ENCODE measurements around the gene CABCOCO1. TPM values are rescaled to one million over a fixed set of nuclear protein-coding genes. Genes with fewer than 3 reads are reported as not detected.

CABCOCO1 gene, protein sequence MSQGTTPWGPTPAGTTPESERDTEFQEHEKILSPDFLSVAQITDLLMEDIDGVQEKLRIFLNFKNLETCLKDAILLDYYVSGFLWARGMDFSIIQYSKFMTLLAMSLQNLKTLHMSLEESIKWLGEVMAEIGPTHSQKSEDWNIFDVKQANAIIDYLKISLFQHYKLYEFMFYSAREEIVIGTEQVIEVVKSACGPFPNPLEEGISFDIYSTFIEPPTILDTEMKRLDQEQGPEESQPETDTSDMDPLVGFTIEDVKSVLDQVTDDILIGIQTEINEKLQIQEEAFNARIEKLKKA
- not detected for total RNA-seq

DNA sequence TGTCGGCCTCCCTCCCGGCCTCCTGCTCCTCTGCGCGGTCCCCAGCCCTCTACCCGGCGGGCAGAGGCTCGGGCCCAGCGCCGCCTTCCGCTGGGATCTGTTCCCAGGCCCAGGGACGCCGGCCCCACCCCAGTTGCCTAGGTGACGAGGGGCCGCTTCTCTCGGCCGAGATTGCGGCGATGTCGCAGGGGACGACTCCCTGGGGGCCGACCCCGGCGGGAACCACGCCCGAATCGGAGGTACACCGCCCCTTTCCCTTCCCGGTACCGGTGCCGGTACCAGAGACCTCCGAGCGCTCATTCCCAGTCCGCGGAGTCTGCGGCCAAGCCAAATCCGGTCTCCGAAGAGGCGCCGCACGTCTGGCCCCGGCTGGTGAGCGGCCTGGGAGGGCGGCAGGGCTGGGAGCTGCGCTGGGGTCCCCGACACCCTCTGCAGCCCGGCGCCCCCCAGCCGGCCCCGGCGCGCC is at the start of gene CABCOCO1:
TSS of gene CABCOCO1 (plus strand) at position 136 of the 466 bp plus-strand sequence. CDS start at position 180, 44 bp downstream.
- Histone ChIP-seq H3K36me3 (no peaks in the 10 kb centered on the region), H3K4me1 (peaks cover 0 to 6% (median 0%) of the 10 kb centered on the region in 4 donors), H3K4me3 (peak within 1 kb of the TSS; percentile 35 to 64 (median 48)), H3K27me3 (no peaks in the 10 kb centered on the region), H3K27ac (peak within 1 kb of the TSS in 3 of 4 donors; percentile 22 to 64 (median 35)), H3K9me3 (no peaks in the 10 kb centered on the region)
- DNase-seq (ENCODE audit: low spot score in 2 of 2), result peak in 1 of 2 donors; percentile 8
- WGBS, 2 donors, result 3% methylated on average over 36 to 40 of the region's 51 CpGs
- TF ChIP-seq, protein P1, sequence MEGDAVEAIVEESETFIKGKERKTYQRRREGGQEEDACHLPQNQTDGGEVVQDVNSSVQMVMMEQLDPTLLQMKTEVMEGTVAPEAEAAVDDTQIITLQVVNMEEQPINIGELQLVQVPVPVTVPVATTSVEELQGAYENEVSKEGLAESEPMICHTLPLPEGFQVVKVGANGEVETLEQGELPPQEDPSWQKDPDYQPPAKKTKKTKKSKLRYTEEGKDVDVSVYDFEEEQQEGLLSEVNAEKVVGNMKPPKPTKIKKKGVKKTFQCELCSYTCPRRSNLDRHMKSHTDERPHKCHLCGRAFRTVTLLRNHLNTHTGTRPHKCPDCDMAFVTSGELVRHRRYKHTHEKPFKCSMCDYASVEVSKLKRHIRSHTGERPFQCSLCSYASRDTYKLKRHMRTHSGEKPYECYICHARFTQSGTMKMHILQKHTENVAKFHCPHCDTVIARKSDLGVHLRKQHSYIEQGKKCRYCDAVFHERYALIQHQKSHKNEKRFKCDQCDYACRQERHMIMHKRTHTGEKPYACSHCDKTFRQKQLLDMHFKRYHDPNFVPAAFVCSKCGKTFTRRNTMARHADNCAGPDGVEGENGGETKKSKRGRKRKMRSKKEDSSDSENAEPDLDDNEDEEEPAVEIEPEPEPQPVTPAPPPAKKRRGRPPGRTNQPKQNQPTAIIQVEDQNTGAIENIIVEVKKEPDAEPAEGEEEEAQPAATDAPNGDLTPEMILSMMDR (IDR thresholded peaks at IDR 0.05), result no peak
- TF ChIP-seq EP300 (IDR thresholded peaks at IDR 0.05) (no peak), POLR2A (IDR thresholded peaks at IDR 0.05) (no peak)

DNA sequence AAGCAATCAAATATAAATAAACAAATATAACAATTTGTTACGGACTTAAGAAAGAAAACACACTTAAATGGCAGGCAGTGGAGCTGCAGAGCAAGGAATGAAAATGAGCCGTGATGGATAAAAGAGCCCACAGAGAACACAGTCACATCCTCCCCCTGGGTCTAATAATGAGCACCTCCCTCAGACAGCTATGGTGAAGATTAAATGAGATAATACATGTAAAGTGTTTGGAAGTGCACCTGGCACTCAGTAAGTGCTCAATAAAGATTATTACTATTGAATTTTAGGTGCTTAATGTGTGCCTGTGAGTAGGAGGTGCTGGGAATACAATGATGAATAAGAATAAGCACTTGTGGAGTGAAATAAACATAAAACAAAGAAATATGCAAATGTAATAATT is 49.1 kb upstream of the CABCOCO1 start:
- no peak overlapping the region for H3K4me3 ChIP-seq
- no peak overlapping the region for H3K27ac ChIP-seq
- H3K36me3 ChIP-seq, result no peaks in the 10 kb centered on the region
- no peaks in the 10 kb centered on the region for H3K4me1 ChIP-seq
- H3K9me3 ChIP-seq, result no peaks in the 10 kb centered on the region
- no peaks in the 10 kb centered on the region for H3K27me3 ChIP-seq
- 95 to 99% methylated on average over 2 of the region's 2 CpGs for WGBS, 2 donors
- TF ChIP-seq POLR2A (IDR thresholded peaks at IDR 0.05) (no peak), EP300 (IDR thresholded peaks at IDR 0.05) (no peak)
- TF ChIP-seq, protein P1 (IDR thresholded peaks at IDR 0.05), result no peak
- DNase-seq (ENCODE audit: low spot score in 2 of 2), result no peak

DNA sequence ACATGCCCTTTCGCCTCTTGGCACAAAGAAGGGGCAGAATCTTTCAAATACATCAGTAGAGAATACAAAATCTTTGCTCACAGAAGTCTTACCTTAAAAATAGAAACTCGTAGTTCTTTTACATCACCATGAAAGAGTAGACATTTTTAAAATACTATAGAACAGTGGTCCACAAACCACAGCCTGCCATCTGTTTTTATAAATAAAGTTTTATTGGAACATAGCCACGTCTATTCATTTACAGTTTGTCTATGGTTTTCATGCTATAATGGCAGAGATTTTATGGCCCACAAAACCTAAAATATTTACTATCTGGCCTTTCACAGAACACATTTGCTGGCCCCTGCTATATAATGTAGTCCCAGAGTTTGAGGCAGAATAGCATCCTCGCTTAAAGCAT is 46.1 kb upstream of the CABCOCO1 start:
- 77 to 82% methylated on average over 4 of the region's 4 CpGs for WGBS, 2 donors
- TF ChIP-seq, protein P1 (IDR thresholded peaks at IDR 0.05), result no peak
- TF ChIP-seq EP300 (IDR thresholded peaks at IDR 0.05) (no peak), POLR2A (IDR thresholded peaks at IDR 0.05) (no peak)
- H3K27me3 ChIP-seq, result no peaks in the 10 kb centered on the region
- H3K27ac ChIP-seq, result no peak overlapping the region
- H3K9me3 ChIP-seq, result no peaks in the 10 kb centered on the region
- no peak for DNase-seq (ENCODE audit: low spot score in 2 of 2)
- H3K4me3 ChIP-seq, result no peak overlapping the region
- H3K4me1 ChIP-seq, result no peaks in the 10 kb centered on the region
- no peaks in the 10 kb centered on the region for H3K36me3 ChIP-seq

DNA sequence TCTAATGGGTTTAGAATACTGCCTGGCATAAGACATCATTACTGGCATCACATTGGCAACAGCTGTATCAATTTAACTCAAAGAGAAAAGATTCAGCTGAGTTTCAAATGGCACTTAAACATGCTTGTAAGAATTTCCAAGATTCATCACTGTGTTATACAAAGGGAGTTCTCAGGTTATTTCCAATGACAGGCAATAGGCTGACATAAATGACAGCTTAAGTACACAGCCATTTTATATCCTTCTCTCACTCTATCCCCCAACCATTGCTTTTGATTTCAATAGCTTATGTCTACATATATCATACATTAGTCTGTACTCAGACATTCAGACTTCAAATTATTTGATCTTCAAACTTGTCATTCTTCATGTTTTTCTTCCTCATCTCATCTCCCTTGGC is 45.5 kb upstream of the CABCOCO1 start:
- no peak overlapping the region for H3K27ac ChIP-seq
- no peak overlapping the region for H3K4me3 ChIP-seq
- H3K36me3 ChIP-seq, result no peaks in the 10 kb centered on the region
- H3K4me1 ChIP-seq, result no peaks in the 10 kb centered on the region
- DNase-seq (ENCODE audit: low spot score in 2 of 2), result no peak
- H3K9me3 ChIP-seq, result no peaks in the 10 kb centered on the region
- H3K27me3 ChIP-seq, result no peaks in the 10 kb centered on the region
- no peak for TF ChIP-seq EP300 (IDR thresholded peaks at IDR 0.05)
- no peak for TF ChIP-seq POLR2A (IDR thresholded peaks at IDR 0.05)
- TF ChIP-seq, protein P1 (IDR thresholded peaks at IDR 0.05), result no peak

DNA sequence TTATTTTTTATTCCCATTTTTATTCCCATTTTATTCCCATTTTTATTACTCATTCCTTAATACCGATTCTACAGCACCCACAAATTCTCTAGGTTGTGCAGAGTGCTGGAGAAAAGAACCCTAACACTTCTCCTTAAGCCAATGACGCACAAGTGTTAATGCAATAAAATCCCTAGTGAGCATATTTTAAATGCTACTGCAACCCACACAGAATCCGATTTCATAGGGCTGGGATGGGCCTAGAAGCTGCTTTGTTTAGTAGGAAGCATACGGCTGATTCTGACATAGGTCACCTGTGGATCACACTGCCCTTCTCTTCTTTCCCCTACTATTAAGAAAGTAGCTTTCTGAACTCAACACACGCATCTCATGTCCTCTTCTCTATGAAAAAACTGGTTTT is 45.1 kb upstream of the CABCOCO1 start:
- H3K36me3 ChIP-seq, result no peaks in the 10 kb centered on the region
- H3K9me3 ChIP-seq, result no peaks in the 10 kb centered on the region
- TF ChIP-seq POLR2A (IDR thresholded peaks at IDR 0.05), result no peak
- TF ChIP-seq, protein P1 (IDR thresholded peaks at IDR 0.05), result no peak
- TF ChIP-seq EP300 (IDR thresholded peaks at IDR 0.05), result no peak
- WGBS, 2 donors, result 72% methylated on average over 5 of the region's 5 CpGs
- H3K4me3 ChIP-seq, result no peak overlapping the region
- DNase-seq (ENCODE audit: low spot score in 2 of 2), result no peak
- H3K27me3 ChIP-seq, result no peaks in the 10 kb centered on the region
- no peak overlapping the region for H3K27ac ChIP-seq
- H3K4me1 ChIP-seq, result no peaks in the 10 kb centered on the region
